GM12878 (cell line): ENCODE results near the gene ZNF350. TPM values are rescaled to one million over a fixed set of nuclear protein-coding genes. Genes with fewer than 3 reads are reported as not detected.

Source experiments
- ATAC-seq: fragments of 200-7000 bp; cut with Tn5 transposase; 3 replicates; pipeline ENCODE4 v1.9.1; 2020; ENCODE audit warnings: mild to moderate bottlenecking, moderate library complexity
- BruUV-seq: library from RNA; stranded (reverse); fragments of 400-500 nt; replicated peaks from 2 replicates; lab custom pipeline; 2021; lab: Mats Ljungman, UMichigan
- CTCF ChIA-PET: fragments of 300-600 bp; sonication (Branson Sonifier 250); formaldehyde crosslinking; extraction: SDS; loops from one replicate; lab custom pipeline; 2021; ENCODE audit warnings: inconsistent platforms; lab: Yijun Ruan, JAX
- POLR2A ChIA-PET: fragments of 350-600 bp; formaldehyde crosslinking; extraction: SDS; loops from one replicate; lab custom pipeline; 2021; ENCODE audit warnings: inconsistent platforms; lab: Charles Lee
- RAD21 ChIA-PET: fragments of 300-600 bp; sonication (Branson Sonifier 250); formaldehyde crosslinking; loops from one replicate; lab custom pipeline; 2023; ENCODE audit warnings: antibody characterized with exemption; ENCODE audit not compliant: unreplicated experiment; lab: Charles Lee
- SMC1A ChIA-PET: fragments of 300-600 bp; sonication (Branson Sonifier 250); formaldehyde crosslinking; loops from one replicate; lab custom pipeline; 2023; ENCODE audit not compliant: unreplicated experiment, uncharacterized antibody; lab: Charles Lee
- DNase-seq: peaks from one replicate; pipeline ENCODE4 v3.0.0-alpha.2; 2011; ENCODE audit warnings: low read depth, low spot score
- FAIRE-seq: peaks from 3 replicates; lab custom pipeline; 2011; peaks lifted over from hg19 to GRCh38; lab: Jason Lieb, UNC
- H2AFZ ChIP-seq: 2 replicates; pipeline ENCODE4 v1.6.0; 2011; ENCODE audit warnings: low read depth, low read length, control low read depth; ENCODE audit not compliant: control insufficient read depth
- H3K27ac ChIP-seq: 2 replicates; pipeline ENCODE4 v1.5.1; 2011; ENCODE audit warnings: control low read depth; ENCODE audit not compliant: control insufficient read depth, insufficient read depth
- H3K27me3 ChIP-seq, 2 experiments: replicated peaks in 1 of 2; 2 replicates each; pipeline versions ENCODE4 v1.6.0 to v1.6.1; 2011; ENCODE audit warnings: low read length in 1 of 2; ENCODE audit not compliant: control insufficient read depth in 2 of 2, insufficient read depth in 2 of 2
- H3K36me3 ChIP-seq, 2 experiments: 2 replicates each; pipeline ENCODE4 v1.5.1; 2011; ENCODE audit warnings: low read length in 1 of 2; ENCODE audit not compliant: control insufficient read depth in 2 of 2, insufficient read depth in 2 of 2
- H3K4me1 ChIP-seq: 2 replicates; pipeline ENCODE4 v1.6.1; 2011; ENCODE audit warnings: mild to moderate bottlenecking, low read length, moderate library complexity, mixed read lengths; ENCODE audit not compliant: control insufficient read depth, insufficient read depth
- H3K4me2 ChIP-seq: 2 replicates; pipeline ENCODE4 v1.6.0; 2011; ENCODE audit warnings: control low read depth; ENCODE audit not compliant: control insufficient read depth, insufficient read depth
- H3K4me3 ChIP-seq: fragments of 200-600 bp; sonication (generic); 2 replicates; pipeline ENCODE4 v1.5.1; 2016
- H3K79me2 ChIP-seq: 2 replicates; pipeline ENCODE4 v1.6.0; 2011; ENCODE audit warnings: low read length; ENCODE audit not compliant: control insufficient read depth, insufficient read depth
- H3K9ac ChIP-seq: 2 replicates; pipeline ENCODE4 v1.8.0; 2011; ENCODE audit warnings: low read length, control low read depth, mixed read lengths; ENCODE audit not compliant: control insufficient read depth, insufficient read depth
- H3K9me3 ChIP-seq: replicated peaks from 3 replicates; pipeline ENCODE4 v1.5.1; 2011; ENCODE audit warnings: mild to moderate bottlenecking, low read length; ENCODE audit not compliant: control insufficient read depth, insufficient read depth
- H4K20me1 ChIP-seq: 2 replicates; pipeline ENCODE4 v1.6.0; 2011; ENCODE audit not compliant: control insufficient read depth, insufficient read depth
- BACH1 ChIP-seq: fragments of 450-650 bp; IDR thresholded peaks from 2 replicates; pipeline ENCODE4 v1.6.1; 2017; ENCODE audit warnings: mild to moderate bottlenecking, borderline replicate concordance
- BCL11A ChIP-seq: IDR thresholded peaks from 2 replicates; pipeline ENCODE4 v1.6.1; 2011; ENCODE audit warnings: low read depth, low read length
- CHD1 ChIP-seq: IDR thresholded peaks from 2 replicates; pipeline ENCODE4 v1.6.1; 2012; ENCODE audit warnings: low read depth, low read length, improper control_type of control experiment
- DPF2 ChIP-seq: fragments of 450-650 bp; IDR thresholded peaks from 2 replicates; pipeline ENCODE4 v1.6.1; 2017; ENCODE audit warnings: mild to moderate bottlenecking
- EED ChIP-seq: sonication (generic); IDR thresholded peaks from 2 replicates; pipeline ENCODE4 v1.6.1; 2016; ENCODE audit warnings: antibody characterized with exemption, low read depth
- EGR1 ChIP-seq, 2 experiments: IDR thresholded peaks; 1 replicate in 1 of 2; 2 replicates in 1 of 2; pipeline ENCODE4 v1.6.1; 2011 to 2012; ENCODE audit warnings: low read depth in 2 of 2, low read length in 2 of 2, borderline replicate concordance in 1 of 2, mild to moderate bottlenecking in 1 of 2, moderate library complexity in 1 of 2
- HDGF ChIP-seq: fragments of 450-650 bp; IDR thresholded peaks from 2 replicates; pipeline ENCODE4 v1.6.1; 2016; ENCODE audit warnings: antibody characterized with exemption
- KDM1A ChIP-seq: fragments of 200-600 bp; sonication (generic); IDR thresholded peaks from 2 replicates; pipeline ENCODE4 v1.6.1; 2016; ENCODE audit warnings: borderline replicate concordance
- NKRF ChIP-seq: fragments of 450-650 bp; conservative IDR thresholded peaks from 2 replicates; pipeline ENCODE4 v1.6.1; 2017; ENCODE audit warnings: mild to moderate bottlenecking, moderate library complexity
- PAX8 ChIP-seq: fragments of 450-650 bp; IDR thresholded peaks from 2 replicates; pipeline ENCODE4 v1.6.1; 2017; ENCODE audit warnings: mild to moderate bottlenecking, moderate library complexity
- RB1 ChIP-seq: fragments of 450-650 bp; formaldehyde crosslinking; IDR thresholded peaks from 2 replicates; pipeline ENCODE4 v1.6.1; 2017; ENCODE audit warnings: mild to moderate bottlenecking, borderline replicate concordance
- SMAD1 ChIP-seq: fragments of 450-650 bp; IDR thresholded peaks from 2 replicates; pipeline ENCODE4 v1.6.1; 2018; ENCODE audit warnings: mild to moderate bottlenecking, low read depth; ENCODE audit not compliant: partially characterized antibody
- SP1 ChIP-seq: IDR thresholded peaks from one replicate; pipeline ENCODE4 v1.6.1; 2011; ENCODE audit warnings: low read depth, low read length
- SREBF1 ChIP-seq: IDR thresholded peaks from 2 replicates; pipeline ENCODE4 v1.6.1; 2012; ENCODE audit warnings: mild to moderate bottlenecking, low read length
- WGBS: methylation state at CpG from one replicate; pipeline ENCODE4 v1.1.6; 2016; ENCODE audit warnings: low lambda C conversion rate; ENCODE audit not compliant: insufficient replicate concordance, insufficient coverage; ENCODE audit errors: missing lambda C conversion rate; 5-methylcytosine and 5-hydroxymethylcytosine counted together
- in situ Hi-C: fragments of 300-500 bp; cut with MboI; formaldehyde crosslinking; loops from 9 replicates; pipeline ENCODE4 v1.14.3; 2018; ENCODE audit warnings: mixed read lengths
- intact Hi-C: fragments of 100-400 bp; cut with micrococcal nuclease; formaldehyde crosslinking; loops from one replicate; pipeline ENCODE4 v1.14.2; 2022; ENCODE audit not compliant: unreplicated experiment
- polyA plus RNA-seq, 11 experiments: library from polyadenylated mRNA; depleted of rRNA in 4 of 11; unstranded in 6 of 11; stranded (reverse) in 5 of 11; fragments of >200 nt; fragmentation: Nextera tagmentation in 4 of 11; fragmentation: Illumina TruSeq in 1 of 11; extraction: Ambion mirVana in 4 of 11; extraction: Trizol in 1 of 11; gene quantifications; 1 replicate in 1 of 11; 2 replicates in 10 of 11; pipeline versions ENCODE4 v1.2.1 to v1.2.3, GENCODE V29; 2011 to 2016; ENCODE audit warnings: inconsistent platforms in 2 of 11, missing spikeins in 2 of 11, low read depth in 1 of 11
- total RNA-seq, 4 experiments: library from RNA; depleted of rRNA in 3 of 4; stranded (reverse); fragments of >200 nt in 3 of 4; fragmentation: Illumina TruSeq in 1 of 4; extraction: Trizol in 1 of 4; gene quantifications; 2 replicates each; pipeline versions ENCODE4 v1.2.1 to v1.2.3, GENCODE V29; 2013 to 2021
- TF ChIP-seq, protein P1 (sequence below): fragments of 450-650 bp; IDR thresholded peaks from 2 replicates; pipeline ENCODE4 v1.6.1; 2018; ENCODE audit warnings: mild to moderate bottlenecking, low read depth, moderate library complexity; ENCODE audit not compliant: partially characterized antibody
- TF ChIP-seq, protein P2 (sequence below): fragments of 450-650 bp; IDR thresholded peaks from 2 replicates; pipeline ENCODE4 v1.6.1; 2016; ENCODE audit warnings: mild to moderate bottlenecking, moderate library complexity, borderline replicate concordance

The ZNF350 gene
- total and polyA plus RNA-seq, 10 of the 15 experiments (the other 5 are each of a cell fraction or from before 2014, with no cell fraction given): 6.4 to 11.8 (median 10.0) TPM

- ChIA-PET SMC1A (no interaction called here), CTCF (no interaction called here), RAD21 (no interaction called here)
- DNase-seq (no peak), ATAC-seq (no peak)
- intact Hi-C loops: no loop called here
- WGBS: over 99% methylated on average over 15 of the region's 15 CpGs
- Histone ChIP-seq H3K9ac (no peak overlapping the region), H3K27ac (no peak overlapping the region), H3K36me3 (peaks cover 2 to 47% of the 10 kb centered on the region in 2 experiments; a peak in 3 of 4 replicates), H3K4me3 (no peak overlapping the region)
- no peak for TF ChIP-seq KDM1A
- TF ChIP-seq DPF2: no peak
- TF ChIP-seq RB1: no peak
- TF ChIP-seq, protein P1, sequence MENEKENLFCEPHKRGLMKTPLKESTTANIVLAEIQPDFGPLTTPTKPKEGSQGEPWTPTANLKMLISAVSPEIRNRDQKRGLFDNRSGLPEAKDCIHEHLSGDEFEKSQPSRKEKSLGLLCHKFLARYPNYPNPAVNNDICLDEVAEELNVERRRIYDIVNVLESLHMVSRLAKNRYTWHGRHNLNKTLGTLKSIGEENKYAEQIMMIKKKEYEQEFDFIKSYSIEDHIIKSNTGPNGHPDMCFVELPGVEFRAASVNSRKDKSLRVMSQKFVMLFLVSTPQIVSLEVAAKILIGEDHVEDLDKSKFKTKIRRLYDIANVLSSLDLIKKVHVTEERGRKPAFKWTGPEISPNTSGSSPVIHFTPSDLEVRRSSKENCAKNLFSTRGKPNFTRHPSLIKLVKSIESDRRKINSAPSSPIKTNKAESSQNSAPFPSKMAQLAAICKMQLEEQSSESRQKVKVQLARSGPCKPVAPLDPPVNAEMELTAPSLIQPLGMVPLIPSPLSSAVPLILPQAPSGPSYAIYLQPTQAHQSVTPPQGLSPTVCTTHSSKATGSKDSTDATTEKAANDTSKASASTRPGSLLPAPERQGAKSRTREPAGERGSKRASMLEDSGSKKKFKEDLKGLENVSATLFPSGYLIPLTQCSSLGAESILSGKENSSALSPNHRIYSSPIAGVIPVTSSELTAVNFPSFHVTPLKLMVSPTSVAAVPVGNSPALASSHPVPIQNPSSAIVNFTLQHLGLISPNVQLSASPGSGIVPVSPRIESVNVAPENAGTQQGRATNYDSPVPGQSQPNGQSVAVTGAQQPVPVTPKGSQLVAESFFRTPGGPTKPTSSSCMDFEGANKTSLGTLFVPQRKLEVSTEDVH: no peak
- TF ChIP-seq CHD1: no peak
- TF ChIP-seq SMAD1: no peak
- TF ChIP-seq SP1: no peak
- TF ChIP-seq SREBF1: no peak
- no peak for TF ChIP-seq HDGF
- TF ChIP-seq BCL11A: no peak
- no peak for TF ChIP-seq NKRF
- TF ChIP-seq PAX8: no peak
- TF ChIP-seq, protein P2, sequence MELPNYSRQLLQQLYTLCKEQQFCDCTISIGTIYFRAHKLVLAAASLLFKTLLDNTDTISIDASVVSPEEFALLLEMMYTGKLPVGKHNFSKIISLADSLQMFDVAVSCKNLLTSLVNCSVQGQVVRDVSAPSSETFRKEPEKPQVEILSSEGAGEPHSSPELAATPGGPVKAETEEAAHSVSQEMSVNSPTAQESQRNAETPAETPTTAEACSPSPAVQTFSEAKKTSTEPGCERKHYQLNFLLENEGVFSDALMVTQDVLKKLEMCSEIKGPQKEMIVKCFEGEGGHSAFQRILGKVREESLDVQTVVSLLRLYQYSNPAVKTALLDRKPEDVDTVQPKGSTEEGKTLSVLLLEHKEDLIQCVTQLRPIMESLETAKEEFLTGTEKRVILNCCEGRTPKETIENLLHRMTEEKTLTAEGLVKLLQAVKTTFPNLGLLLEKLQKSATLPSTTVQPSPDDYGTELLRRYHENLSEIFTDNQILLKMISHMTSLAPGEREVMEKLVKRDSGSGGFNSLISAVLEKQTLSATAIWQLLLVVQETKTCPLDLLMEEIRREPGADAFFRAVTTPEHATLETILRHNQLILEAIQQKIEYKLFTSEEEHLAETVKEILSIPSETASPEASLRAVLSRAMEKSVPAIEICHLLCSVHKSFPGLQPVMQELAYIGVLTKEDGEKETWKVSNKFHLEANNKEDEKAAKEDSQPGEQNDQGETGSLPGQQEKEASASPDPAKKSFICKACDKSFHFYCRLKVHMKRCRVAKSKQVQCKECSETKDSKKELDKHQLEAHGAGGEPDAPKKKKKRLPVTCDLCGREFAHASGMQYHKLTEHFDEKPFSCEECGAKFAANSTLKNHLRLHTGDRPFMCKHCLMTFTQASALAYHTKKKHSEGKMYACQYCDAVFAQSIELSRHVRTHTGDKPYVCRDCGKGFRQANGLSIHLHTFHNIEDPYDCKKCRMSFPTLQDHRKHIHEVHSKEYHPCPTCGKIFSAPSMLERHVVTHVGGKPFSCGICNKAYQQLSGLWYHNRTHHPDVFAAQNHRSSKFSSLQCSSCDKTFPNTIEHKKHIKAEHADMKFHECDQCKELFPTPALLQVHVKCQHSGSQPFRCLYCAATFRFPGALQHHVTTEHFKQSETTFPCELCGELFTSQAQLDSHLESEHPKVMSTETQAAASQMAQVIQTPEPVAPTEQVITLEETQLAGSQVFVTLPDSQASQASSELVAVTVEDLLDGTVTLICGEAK: no peak
- no peak for TF ChIP-seq EED
- TF ChIP-seq EGR1 (IDR thresholded peaks at IDR 0.05; ENCODE audit: borderline replicate concordance in 1 of 2, low read depth in 2 of 2, low read length in 2 of 2): no peak
- no peak for TF ChIP-seq BACH1
- TF ChIP-seq, all 136 proteins: peak for 0
- Histone ChIP-seq H4K20me1 (no peaks in the 10 kb centered on the region), H3K4me2 (no peak overlapping the region), H3K9me3 (peaks cover 54% of the 10 kb centered on the region), H3K4me1 (no peaks in the 10 kb centered on the region; the same call in 1 of the 2 replicates), H2AFZ (no peak overlapping the region), H3K27me3 (no peaks in the 10 kb centered on the region), H3K79me2 (peaks cover 2% of the 10 kb centered on the region)
- POLR2A ChIA-PET: no interaction called here
- no peak for FAIRE-seq
- BruUV-seq: no TSS peak
- in situ Hi-C loops: no loop called here
Measured at GRCh38 chr19:52022193-52022592, 35.6 kb upstream of the ZNF350 start.
